ENCODE measurements around the gene LCE2D. TPM values are rescaled to one million over a fixed set of nuclear protein-coding genes. Genes with fewer than 3 reads are reported as not detected.

The LCE2D gene
- not detected in 2 replicates for total RNA-seq

GRCh38 chr1:152663098-152663497 is at the start of gene LCE2D:
LCE2D (plus strand) TSS chr1:152663380; CDS start chr1:152664106, 726 bp downstream.

GRCh38 chr1:152613511-152613910 is 49.7 kb upstream of the LCE2D start, which contains the start of gene LCE3B:
LCE3B (plus strand) TSS chr1:152613811; CDS start chr1:152613811, 0 bp downstream.

GRCh38 chr1:152622803-152623202 is 40.4 kb upstream of the LCE2D start, which contains the start of gene LCE3A:
LCE3A (minus strand) TSS chr1:152623103; CDS start chr1:152623103, 0 bp downstream.

GRCh38 chr1:152674983-152675382 is 11.8 kb downstream of the LCE2D start, which contains the start of gene LCE2C:
LCE2C (plus strand) TSS chr1:152675279; CDS start chr1:152676016, 737 bp downstream.

GRCh38 chr1:152685823-152686222 is 22.6 kb downstream of the LCE2D start, which contains the start of gene LCE2B:
LCE2B (plus strand) TSS chr1:152686123; CDS start chr1:152686844, 721 bp downstream.

GRCh38 chr1:152697701-152698600 is 34.8 kb downstream of the LCE2D start, which contains the start of gene LCE2A:
LCE2A (plus strand) TSS chr1:152698345; CDS start chr1:152698902, 557 bp downstream.

GRCh38 chr1:152707860-152708259 is 44.7 kb downstream of the LCE2D start, which contains the start of gene LCE4A:
LCE4A (plus strand) TSS chr1:152708160; CDS start chr1:152709076, 916 bp downstream.

Small RNA genes within 50 kb of the gene (small RNA-seq; reads per million reads assigned to genes)
- gene LCE3A, result not detected
- not detected for gene LCE3B

Other genes with a start within 250 kb of the LCE2D start
- gene CRNN, start 249.1 kb upstream of the LCE2D start, total RNA-seq, result not detected in 2 replicates
- gene LCE5A, start 152.6 kb upstream of the LCE2D start, total RNA-seq, result not detected in 2 replicates
- gene CRCT1, start 148.9 kb upstream of the LCE2D start, total RNA-seq, result not detected in 2 replicates
- gene LCE3E, start 96.6 kb upstream of the LCE2D start, total RNA-seq, result not detected in 2 replicates
- not detected in 2 replicates for gene LCE3D, start 82.9 kb upstream of the LCE2D start, total RNA-seq
- not detected in 2 replicates for gene LCE3C, start 63.1 kb upstream of the LCE2D start, total RNA-seq
- not detected in 2 replicates for gene LCE3B, start 49.6 kb upstream of the LCE2D start, total RNA-seq
- gene LCE3A, start 40.3 kb upstream of the LCE2D start, total RNA-seq, result not detected in 2 replicates
- gene LCE2C, start 11.9 kb downstream of the LCE2D start, total RNA-seq, result not detected in 2 replicates
- not detected in 2 replicates for gene LCE2B, start 22.7 kb downstream of the LCE2D start, total RNA-seq
- not detected in 2 replicates for gene LCE2A, start 35.0 kb downstream of the LCE2D start, total RNA-seq
- gene LCE4A, start 44.8 kb downstream of the LCE2D start, total RNA-seq, result not detected in 2 replicates
- gene KPRP, start 94.6 kb downstream of the LCE2D start, total RNA-seq, result not detected in 2 replicates
- gene LCE1F, start 111.8 kb downstream of the LCE2D start, total RNA-seq, result not detected in 2 replicates
- not detected in 2 replicates for gene LCE1E, start 122.9 kb downstream of the LCE2D start, total RNA-seq
- gene LCE1D, start 133.3 kb downstream of the LCE2D start, total RNA-seq, result not detected in 2 replicates
- not detected in 2 replicates for gene LCE1C, start 143.3 kb downstream of the LCE2D start, total RNA-seq
- gene LCE1B, start 148.6 kb downstream of the LCE2D start, total RNA-seq, result not detected in 2 replicates
- gene LCE1A, start 164.1 kb downstream of the LCE2D start, total RNA-seq, result not detected in 2 replicates
- gene LCE6A, start 179.5 kb downstream of the LCE2D start, total RNA-seq, result not detected in 2 replicates
- gene LCE7A, start 196.6 kb downstream of the LCE2D start, total RNA-seq, result not detected in 2 replicates
- gene SMCP, start 214.9 kb downstream of the LCE2D start, total RNA-seq, result not detected in 2 replicates
- gene IVL, start 245.2 kb downstream of the LCE2D start, total RNA-seq, result 0.11 TPM in 1 of 2 replicates, not detected in the other

All from articular chondrocyte of knee joint (primary cell).